Retina (tissue), 1 donor: ENCODE measurements around the gene UBA5.

Source experiments
- DNase-seq: peaks from one replicate; pipeline ENCODE4 v3.0.0-alpha.2; 2016

Gene UBA5

GRCh38 chr3:132654721-132655120, 5.4 kb upstream of the UBA5 start:
- no peak for DNase-seq

DNA sequence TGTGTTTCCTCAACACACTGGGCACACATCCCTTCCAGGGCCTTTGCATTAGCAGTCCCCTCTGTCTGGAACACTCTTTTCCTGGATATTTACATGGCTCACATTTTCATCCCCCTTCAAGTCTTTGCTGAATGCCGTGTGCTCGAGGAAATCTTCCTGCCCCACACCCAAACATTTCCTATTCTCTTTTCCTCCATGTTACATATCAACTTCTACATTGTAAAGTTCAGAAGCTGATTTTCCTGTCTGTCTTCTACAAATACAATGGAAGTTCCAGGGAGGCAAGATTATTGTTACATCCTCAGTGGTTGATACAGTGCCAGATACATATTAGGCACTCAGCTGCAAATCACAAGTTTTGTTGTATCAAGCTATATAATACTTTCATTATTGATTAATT, 4.7 kb upstream of the UBA5 start:
- no peak for DNase-seq

GRCh38 chr3:132657869-132658747, 2.0 kb upstream of the UBA5 start:
- no peak for DNase-seq

DNA sequence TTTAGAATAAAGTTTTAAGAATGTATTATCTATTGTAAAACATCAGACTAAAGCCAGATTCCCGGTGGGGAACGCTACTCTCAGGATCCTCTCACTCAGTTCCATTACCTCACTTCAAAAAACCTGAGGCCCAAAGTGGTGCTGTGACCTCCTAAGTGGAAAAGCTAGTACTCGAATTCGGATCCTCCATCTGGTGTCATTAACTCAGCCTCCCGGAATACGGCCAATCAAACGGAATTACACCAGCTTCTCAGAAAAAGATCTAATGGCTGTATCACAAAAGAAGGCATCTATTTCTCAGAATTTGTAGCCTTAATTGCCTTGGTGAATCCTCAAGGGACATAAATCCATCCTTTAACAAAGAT, 1.1 kb upstream of the UBA5 start:
- DNase-seq: no peak

DNA sequence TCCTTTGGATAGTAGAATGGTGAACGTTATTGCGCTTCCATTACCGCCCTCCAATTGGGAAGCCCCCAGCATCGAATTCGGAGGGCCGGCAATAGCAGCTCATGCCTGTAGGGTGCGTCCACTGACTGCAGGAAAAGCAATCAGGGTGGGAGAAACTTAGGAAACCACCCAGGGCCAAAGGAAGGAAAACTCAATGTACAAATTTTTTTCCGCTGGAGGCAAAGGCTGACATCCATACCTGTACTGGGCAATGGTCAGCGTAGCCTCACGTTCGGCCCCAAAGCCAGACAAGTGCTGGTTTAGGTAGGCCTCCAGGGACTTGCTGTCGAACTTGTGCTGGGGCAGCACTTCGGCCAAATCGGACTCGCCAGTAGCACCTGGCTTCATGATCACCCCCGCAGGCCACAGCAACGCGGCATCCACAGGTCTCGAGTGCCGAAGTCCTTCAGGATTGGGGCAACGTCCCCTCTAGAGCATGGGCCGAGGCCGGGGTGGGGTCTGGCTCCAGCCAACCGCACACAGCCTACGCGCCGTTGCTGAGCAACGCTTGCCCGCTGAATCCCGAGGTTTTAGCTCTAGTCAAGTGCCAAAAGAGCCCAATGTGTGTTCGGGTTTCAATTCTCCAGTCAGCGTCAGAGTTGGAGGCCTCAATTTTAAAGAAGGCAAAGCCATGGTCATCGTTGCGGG, 621 bp upstream of the UBA5 start, which contains the start of gene ACAD11:
Gene ACAD11, minus strand, starts transcription at position 445 of the 687 bp plus-strand sequence. Its CDS starts 58 bp downstream, at position 387.
- DNase-seq: peak; percentile 91

- no peak for DNase-seq
Observed at GRCh38 chr3:132660811-132661070, 612 bp downstream of the UBA5 start.

DNA sequence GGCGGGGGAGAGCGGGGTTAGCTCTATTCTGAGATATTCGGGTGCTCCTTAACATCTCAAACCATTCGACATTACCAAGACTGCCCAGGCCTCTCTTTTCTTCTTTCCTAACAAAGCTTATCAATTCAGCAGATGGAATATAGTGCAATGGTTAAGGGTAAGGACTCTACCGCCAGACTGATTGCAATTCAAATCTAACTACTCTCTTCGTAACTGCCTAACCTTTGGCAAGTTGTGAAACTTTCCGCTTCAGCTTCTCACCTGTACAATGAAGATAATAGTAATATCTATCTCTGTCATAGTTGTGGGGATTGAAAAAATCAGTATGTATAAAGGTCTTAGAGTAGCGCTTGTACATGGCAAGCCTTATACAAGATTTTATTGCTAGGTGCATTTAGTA, 972 bp downstream of the UBA5 start:
- DNase-seq: peak; percentile 3

DNA sequence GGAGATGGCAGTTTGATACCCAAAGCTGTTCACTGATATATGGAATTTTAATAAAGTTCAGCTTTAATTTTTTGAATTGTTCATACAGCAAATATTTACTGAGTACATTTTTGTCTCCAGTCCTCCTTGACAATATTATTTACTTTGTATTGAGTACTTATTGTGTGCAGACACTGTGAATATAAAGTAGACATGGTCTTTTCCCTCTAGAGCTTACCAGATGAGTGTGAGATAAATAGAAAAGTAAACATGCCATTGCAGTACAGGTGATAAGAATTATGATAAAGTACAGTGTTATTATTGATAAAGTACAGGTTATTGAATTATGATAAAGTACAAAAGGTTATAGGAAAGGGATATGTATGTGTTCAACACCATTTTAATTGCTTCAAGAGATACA, 2.1 kb downstream of the UBA5 start:
- DNase-seq: no peak

DNA sequence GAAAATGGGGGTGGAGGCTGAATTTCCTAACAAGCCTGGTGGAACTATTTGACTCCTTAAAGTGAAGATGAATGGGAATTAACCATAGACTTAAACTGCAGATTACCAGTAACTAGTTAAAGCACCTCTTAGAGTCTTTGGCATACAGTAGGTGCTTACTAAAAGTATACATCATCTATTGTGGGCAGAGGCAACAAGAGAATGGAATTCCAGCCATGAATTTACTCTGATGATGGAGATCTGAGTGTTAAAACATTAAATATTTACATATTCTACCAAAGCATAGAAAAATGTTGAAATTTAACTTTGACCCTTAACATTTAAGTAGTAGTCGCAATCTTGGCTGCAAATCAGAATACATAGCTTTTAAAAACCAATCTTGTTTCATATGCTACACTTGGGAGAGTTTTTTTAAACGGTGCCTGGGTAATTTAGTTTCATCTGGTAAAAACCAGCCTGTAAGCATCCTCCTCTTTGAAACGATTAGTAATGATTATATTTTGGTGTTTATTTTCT, 5.2 kb downstream of the UBA5 start:
- DNase-seq: no peak

GRCh38 chr3:132669256-132669777, 9.2 kb downstream of the UBA5 start:
- no peak for DNase-seq

DNA sequence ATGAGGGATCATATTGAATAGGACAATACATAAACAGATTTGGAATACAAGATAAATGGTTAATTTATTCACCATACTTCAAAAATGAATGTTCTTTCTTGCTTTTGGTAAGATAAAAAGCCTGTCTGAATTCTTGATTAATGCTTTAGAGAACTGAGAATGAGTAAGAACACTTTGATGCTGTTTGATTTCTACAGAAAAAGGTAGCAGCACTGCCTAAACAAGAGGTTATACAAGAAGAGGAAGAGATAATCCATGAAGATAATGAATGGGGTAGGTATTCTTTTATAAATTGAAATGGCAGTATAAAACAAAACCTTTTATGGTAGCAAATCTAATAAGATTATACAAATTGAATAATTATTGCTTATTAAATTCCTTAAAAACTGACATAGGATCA, 15.3 kb downstream of the UBA5 start:
- no peak for DNase-seq

DNA sequence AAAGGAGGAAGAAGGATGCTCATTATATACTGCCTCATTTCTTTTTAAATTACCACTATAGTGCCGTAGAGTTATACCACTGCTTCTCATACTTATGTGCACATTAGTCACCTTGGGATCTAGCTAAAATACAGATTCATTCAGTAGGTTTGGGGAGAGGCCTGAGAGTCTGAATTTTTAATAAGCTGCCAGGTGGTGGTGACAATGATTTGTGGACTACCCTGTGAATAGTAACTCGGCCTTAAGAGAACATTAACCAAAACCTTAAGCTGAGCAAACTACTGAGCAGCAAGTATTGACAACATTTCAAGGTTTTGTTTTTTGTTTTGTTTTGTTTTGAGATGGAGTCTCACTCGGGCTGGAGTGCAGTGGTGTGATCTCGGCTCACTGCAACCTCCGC, 19.8 kb downstream of the UBA5 start:
- DNase-seq: no peak

GRCh38 chr3:132681421-132681820, 21.3 kb downstream of the UBA5 start:
- no peak for DNase-seq

DNA sequence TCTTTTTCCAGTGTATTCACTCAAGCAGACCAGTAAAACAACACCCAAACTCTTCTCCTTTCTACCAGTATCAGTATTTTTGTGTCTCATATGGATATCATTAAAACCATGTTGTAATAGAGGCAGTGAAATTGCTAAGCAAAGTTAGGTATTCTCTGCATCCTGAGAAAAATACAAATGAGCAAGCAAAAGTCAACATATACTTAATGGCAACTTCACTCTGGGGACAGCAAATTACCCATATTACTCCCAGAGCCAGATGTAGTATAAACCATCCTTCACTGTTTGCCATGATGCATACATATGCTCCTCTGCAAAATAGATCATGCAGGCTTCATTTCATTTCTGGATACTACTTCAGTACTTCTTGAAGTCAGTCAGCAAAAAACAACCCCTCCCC, 22.1 kb downstream of the UBA5 start:
- no peak for DNase-seq

GRCh38 chr3:132690040-132690439, 29.9 kb downstream of the UBA5 start:
- no peak for DNase-seq

GRCh38 chr3:132694991-132695390, 34.9 kb downstream of the UBA5 start:
- DNase-seq: no peak

GRCh38 chr3:132695422-132695821, 35.3 kb downstream of the UBA5 start:
- no peak for DNase-seq

GRCh38 chr3:132703733-132704132, 43.6 kb downstream of the UBA5 start:
- DNase-seq: no peak

GRCh38 chr3:132709761-132710160, 49.6 kb downstream of the UBA5 start:
- no peak for DNase-seq

DNA sequence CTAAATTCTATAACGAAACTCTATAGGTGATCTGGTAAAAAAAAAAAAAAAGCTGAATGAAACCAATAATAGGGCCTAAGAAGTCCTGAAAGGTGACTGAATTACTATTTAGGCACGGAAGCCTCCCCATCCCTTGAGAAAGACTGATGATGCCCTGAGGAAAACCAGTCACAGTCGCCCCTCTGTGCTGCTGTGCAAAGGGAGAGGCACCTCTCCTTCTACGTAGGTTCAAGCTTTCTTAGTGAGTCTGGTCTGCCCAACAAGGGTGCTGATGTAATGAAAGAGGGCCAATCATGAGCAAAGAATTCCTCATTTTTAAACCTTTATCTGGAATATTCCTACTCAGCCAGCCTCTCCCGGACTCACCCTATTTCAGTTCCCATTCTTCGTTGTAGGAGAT, 50.2 kb downstream of the UBA5 start:
- DNase-seq: no peak

GRCh38 chr3:132713977-132714727, 54.0 kb downstream of the UBA5 start:
- no peak for DNase-seq

- DNase-seq: no peak
Observed at GRCh38 chr3:132716372-132716771, 56.2 kb downstream of the UBA5 start.

DNA sequence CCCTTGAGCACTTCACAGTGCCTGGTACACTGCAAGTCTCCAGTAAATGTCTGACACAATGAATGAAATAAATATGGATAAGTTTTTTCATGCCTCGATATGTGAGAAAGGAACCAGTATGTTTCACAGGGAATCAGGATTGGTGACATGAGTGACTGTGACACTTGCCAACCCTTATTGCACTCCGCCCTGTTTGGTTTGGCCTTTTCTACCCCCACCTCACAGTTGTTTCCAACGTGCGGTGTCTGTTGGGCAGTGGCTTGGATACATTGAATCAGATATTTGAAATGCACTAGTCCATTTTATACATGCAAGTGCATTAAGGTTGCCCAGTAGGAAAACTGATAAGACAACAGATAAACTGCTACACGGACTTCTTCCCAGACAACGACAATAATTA, 60.1 kb downstream of the UBA5 start:
- DNase-seq: peak; percentile 20
